ENCODE data around the gene EFNB2. TPM values are rescaled to one million over a fixed set of nuclear protein-coding genes. Genes with fewer than 3 reads are reported as not detected.

The EFNB2 gene
- total RNA-seq, 1 experiment from 2014 or later, result 4.7 TPM

DNA sequence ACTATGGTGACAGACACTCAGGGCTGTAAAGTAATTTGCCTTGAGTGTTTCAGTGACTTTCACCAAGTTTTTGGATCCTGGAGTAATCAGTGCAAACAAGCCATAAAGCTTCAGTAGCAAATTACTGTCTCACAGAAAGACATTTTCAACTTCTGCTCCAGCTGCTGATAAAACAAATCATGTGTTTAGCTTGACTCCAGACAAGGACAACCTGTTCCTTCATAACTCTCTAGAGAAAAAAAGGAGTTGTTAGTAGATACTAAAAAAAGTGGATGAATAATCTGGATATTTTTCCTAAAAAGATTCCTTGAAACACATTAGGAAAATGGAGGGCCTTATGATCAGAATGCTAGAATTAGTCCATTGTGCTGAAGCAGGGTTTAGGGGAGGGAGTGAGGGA is 23.1 kb upstream of the EFNB2 start:
- DNase-seq (ENCODE audit: low read depth, low spot score) (no peak), ATAC-seq (no peak)
- intact Hi-C loops (cut with micrococcal nuclease; ENCODE audit: unreplicated experiment) (no loop called here), in situ Hi-C loops (cut with HindIII; ENCODE audit: low pct_unique_long_range_greater_than_20kb, low sequenced_read_pairs) (no loop called here)
- ChIA-PET CTCF (no interaction called here), POLR2A (no interaction called here)
- H3K27me3 ChIP-seq (ENCODE audit: control insufficient read depth, insufficient read depth, low read length), result no peaks in the 10 kb centered on the region
- TF ChIP-seq REST (IDR thresholded peaks at IDR 0.05; ENCODE audit: insufficient read depth in 1 of 2, low read depth in 2 of 2, low read length in 1 of 2) (no peak), TCF7L2 (IDR thresholded peaks at IDR 0.05; ENCODE audit: low read depth, low read length) (no peak), SIN3A (IDR thresholded peaks at IDR 0.05; ENCODE audit: borderline replicate concordance, insufficient read depth, low read depth, low read length) (no peak)
- TF ChIP-seq, protein P1, sequence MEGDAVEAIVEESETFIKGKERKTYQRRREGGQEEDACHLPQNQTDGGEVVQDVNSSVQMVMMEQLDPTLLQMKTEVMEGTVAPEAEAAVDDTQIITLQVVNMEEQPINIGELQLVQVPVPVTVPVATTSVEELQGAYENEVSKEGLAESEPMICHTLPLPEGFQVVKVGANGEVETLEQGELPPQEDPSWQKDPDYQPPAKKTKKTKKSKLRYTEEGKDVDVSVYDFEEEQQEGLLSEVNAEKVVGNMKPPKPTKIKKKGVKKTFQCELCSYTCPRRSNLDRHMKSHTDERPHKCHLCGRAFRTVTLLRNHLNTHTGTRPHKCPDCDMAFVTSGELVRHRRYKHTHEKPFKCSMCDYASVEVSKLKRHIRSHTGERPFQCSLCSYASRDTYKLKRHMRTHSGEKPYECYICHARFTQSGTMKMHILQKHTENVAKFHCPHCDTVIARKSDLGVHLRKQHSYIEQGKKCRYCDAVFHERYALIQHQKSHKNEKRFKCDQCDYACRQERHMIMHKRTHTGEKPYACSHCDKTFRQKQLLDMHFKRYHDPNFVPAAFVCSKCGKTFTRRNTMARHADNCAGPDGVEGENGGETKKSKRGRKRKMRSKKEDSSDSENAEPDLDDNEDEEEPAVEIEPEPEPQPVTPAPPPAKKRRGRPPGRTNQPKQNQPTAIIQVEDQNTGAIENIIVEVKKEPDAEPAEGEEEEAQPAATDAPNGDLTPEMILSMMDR (IDR thresholded peaks at IDR 0.05), result no peak
- no peak overlapping the region for H3K4me3 ChIP-seq (ENCODE audit: low read depth in 2 of 2, low read length in 2 of 2)
- peaks cover 20% of the 10 kb centered on the region for H3K4me1 ChIP-seq (ENCODE audit: control insufficient read depth, insufficient read depth, low read length)
- peaks cover 15% of the 10 kb centered on the region for H3K36me3 ChIP-seq (ENCODE audit: control insufficient read depth, insufficient read depth, low read length)
- TSS peak; percentile 25 for BruUV-seq (replicated peaks)
- no peak overlapping the region for H3K27ac ChIP-seq (ENCODE audit: low read length)
- H3K9me3 ChIP-seq (ENCODE audit: control insufficient read depth, insufficient read depth, low read depth, low read length), result no peaks in the 10 kb centered on the region

DNA sequence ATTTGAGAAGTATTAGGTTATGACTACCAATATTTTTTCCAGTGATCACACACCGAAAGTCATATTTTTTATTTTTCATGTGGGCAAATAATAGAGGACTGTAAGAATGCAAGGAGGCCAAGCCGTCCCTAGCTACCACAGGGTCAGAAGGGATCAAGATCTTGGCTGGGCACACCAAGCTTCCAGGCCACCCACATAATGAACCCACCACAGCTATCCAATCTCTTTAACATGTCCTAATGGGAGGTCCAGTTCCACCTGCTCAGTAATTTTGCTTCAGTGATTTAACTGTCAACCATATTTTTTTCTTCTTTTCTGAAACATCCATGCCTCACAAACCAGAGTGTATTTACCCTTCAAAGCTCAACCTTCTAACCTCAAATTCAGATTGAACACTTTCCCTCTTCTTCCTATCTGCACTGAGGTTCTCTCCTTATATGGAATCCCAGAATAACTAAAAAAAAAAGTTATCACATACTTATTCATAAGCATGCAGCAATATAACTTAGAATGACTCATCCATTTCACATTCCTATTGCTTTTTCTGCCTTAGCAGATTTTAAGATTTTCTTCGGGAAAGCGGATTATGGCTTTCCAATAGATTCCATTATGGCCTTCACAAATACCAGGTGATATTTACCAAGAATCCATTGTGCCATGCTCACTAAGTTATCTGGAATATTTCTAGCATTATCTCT is 20.3 kb upstream of the EFNB2 start:
- Histone ChIP-seq H3K27ac (ENCODE audit: low read length) (no peak overlapping the region), H3K9me3 (ENCODE audit: control insufficient read depth, insufficient read depth, low read depth, low read length) (no peaks in the 10 kb centered on the region), H3K4me3 (ENCODE audit: low read depth in 2 of 2, low read length in 2 of 2) (no peak overlapping the region), H3K36me3 (ENCODE audit: control insufficient read depth, insufficient read depth, low read length) (peaks cover 15% of the 10 kb centered on the region), H3K27me3 (ENCODE audit: control insufficient read depth, insufficient read depth, low read length) (no peaks in the 10 kb centered on the region), H3K4me1 (ENCODE audit: control insufficient read depth, insufficient read depth, low read length) (peaks cover under 1% of the 10 kb centered on the region; the same call in 1 of the 2 replicates)
- BruUV-seq (replicated peaks), result no TSS peak
- intact Hi-C loops (cut with micrococcal nuclease; ENCODE audit: unreplicated experiment) (no loop called here), in situ Hi-C loops (cut with HindIII; ENCODE audit: low pct_unique_long_range_greater_than_20kb, low sequenced_read_pairs) (no loop called here)
- ChIA-PET POLR2A (no interaction called here), CTCF (no interaction called here)
- TF ChIP-seq SIN3A (IDR thresholded peaks at IDR 0.05; ENCODE audit: borderline replicate concordance, insufficient read depth, low read depth, low read length), result no peak
- no peak for DNase-seq (ENCODE audit: low read depth, low spot score)
- no peak for ATAC-seq

GRCh38 chr13:106551751-106552150 is 16.3 kb upstream of the EFNB2 start:
- in situ Hi-C loops (cut with HindIII; ENCODE audit: low pct_unique_long_range_greater_than_20kb, low sequenced_read_pairs) (no loop called here), intact Hi-C loops (cut with micrococcal nuclease; ENCODE audit: unreplicated experiment) (no loop called here)
- Histone ChIP-seq H3K4me3 (ENCODE audit: low read depth in 2 of 2, low read length in 2 of 2) (no peak overlapping the region), H3K4me1 (ENCODE audit: control insufficient read depth, insufficient read depth, low read length) (no peaks in the 10 kb centered on the region), H3K27ac (ENCODE audit: low read length) (no peak overlapping the region), H3K9me3 (ENCODE audit: control insufficient read depth, insufficient read depth, low read depth, low read length) (no peaks in the 10 kb centered on the region), H3K36me3 (ENCODE audit: control insufficient read depth, insufficient read depth, low read length) (peaks cover 8% of the 10 kb centered on the region; the same call in 1 of the 2 replicates), H3K27me3 (ENCODE audit: control insufficient read depth, insufficient read depth, low read length) (no peaks in the 10 kb centered on the region)
- ATAC-seq, result no peak
- TF ChIP-seq SIN3A (IDR thresholded peaks at IDR 0.05; ENCODE audit: borderline replicate concordance, insufficient read depth, low read depth, low read length) (no peak), REST (IDR thresholded peaks at IDR 0.05; ENCODE audit: insufficient read depth in 1 of 2, low read depth in 2 of 2, low read length in 1 of 2) (no peak), POLR2AphosphoS5 (IDR thresholded peaks at IDR 0.05; ENCODE audit: low read depth, low read length) (no peak), TCF7L2 (IDR thresholded peaks at IDR 0.05; ENCODE audit: low read depth, low read length) (no peak)
- TF ChIP-seq, protein P1 (IDR thresholded peaks at IDR 0.05), result no peak
- CTCF ChIA-PET, result no interaction called here
- DNase-seq (ENCODE audit: low read depth, low spot score), result no peak
- POLR2A ChIA-PET, result no interaction called here
- no TSS peak for BruUV-seq (replicated peaks)
